GM12892 (cell line): ENCODE results near the gene EXD1.
"Not testable (repeated sequence)": the region's sequence is repeated elsewhere in the genome, so short reads cannot be mapped to it uniquely, and the experiment has no call there.

Source experiments
- DNase-seq: peaks from one replicate; pipeline ENCODE4 v3.0.0; 2011; ENCODE audit not compliant: insufficient read length
- FAIRE-seq: peaks from 2 replicates; lab custom pipeline; 2011; peaks lifted over from hg19 to GRCh38; lab: Jason Lieb, UNC
- POLR2A ChIP-seq: IDR thresholded peaks from 2 replicates; pipeline ENCODE4 v1.6.1; 2011; ENCODE audit warnings: low read depth, low read length, control low read depth
- POLR2AphosphoS5 ChIP-seq: IDR thresholded peaks from 2 replicates; pipeline ENCODE4 v1.6.1; 2011; ENCODE audit warnings: low read depth, low read length, control low read depth
- TAF1 ChIP-seq: IDR thresholded peaks from 2 replicates; pipeline ENCODE4 v1.6.1; 2011; ENCODE audit warnings: low read depth, mild to moderate bottlenecking, control low read depth, low read length, borderline replicate concordance

EXD1 gene

DNA sequence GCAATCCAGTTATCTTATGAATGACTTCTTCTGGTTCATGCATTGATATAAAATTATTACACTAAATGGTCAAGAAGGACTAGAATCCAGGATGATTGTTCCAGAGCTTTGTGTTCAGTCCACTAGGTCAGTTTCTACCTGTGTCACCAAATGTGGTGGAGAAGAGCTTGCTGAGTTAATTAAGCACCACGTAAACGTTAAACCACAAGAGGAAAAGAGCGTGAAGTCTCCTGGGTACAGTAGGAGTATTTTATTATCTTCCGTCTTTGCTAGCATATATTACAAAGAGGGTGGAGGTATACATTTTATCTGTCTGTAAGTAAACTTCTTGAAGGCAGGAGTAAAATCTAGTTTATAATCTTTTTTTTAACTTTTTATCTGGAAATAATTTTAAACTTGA is 24.0 kb upstream of the EXD1 start:
- no peak for FAIRE-seq
- no peak for DNase-seq
- TF ChIP-seq TAF1 (no peak), POLR2A (no peak), POLR2AphosphoS5 (no peak)

DNA sequence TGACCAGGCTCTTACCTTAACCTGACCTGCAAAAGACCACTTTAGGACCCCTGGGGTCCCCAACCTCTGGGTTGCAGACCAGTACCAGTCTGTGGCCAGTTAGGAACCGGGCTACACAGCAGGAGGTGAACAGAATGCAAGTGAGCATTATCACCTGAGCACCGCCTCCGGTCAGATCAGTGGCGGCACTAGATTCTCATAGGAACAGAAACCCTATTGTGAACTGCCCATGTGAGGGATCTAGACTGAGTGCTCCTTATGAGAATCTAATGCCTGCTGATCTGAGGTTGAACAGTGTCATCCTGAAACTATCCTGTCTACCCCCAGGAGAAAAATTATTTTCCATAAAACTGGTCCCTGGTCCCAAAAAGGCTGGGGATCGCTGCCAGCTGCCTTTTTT is 20.9 kb upstream of the EXD1 start:
- FAIRE-seq (no peak), DNase-seq (no peak)
- TF ChIP-seq POLR2AphosphoS5 (no peak), TAF1 (no peak), POLR2A (no peak)

DNA sequence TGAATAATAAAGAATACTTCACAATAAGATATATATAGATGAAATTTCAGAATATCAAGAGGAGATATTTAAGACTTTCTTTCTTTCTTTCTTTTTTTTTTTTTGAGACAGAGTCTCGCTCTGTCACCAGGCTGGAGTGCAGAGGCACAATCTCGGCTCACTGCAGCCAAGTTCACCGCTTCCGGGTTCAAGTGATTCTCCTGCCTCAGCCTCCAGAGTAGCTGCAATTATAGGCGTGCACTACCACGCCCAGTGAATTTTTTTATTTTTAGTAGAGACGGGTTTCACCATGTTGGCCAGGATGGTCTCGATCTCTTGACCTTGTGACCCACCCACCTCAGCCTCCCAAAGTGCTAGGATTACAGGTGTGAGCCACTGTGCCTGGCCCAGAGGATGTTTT is 20.2 kb upstream of the EXD1 start:
- not testable (repeated sequence) for DNase-seq, FAIRE-seq

DNA sequence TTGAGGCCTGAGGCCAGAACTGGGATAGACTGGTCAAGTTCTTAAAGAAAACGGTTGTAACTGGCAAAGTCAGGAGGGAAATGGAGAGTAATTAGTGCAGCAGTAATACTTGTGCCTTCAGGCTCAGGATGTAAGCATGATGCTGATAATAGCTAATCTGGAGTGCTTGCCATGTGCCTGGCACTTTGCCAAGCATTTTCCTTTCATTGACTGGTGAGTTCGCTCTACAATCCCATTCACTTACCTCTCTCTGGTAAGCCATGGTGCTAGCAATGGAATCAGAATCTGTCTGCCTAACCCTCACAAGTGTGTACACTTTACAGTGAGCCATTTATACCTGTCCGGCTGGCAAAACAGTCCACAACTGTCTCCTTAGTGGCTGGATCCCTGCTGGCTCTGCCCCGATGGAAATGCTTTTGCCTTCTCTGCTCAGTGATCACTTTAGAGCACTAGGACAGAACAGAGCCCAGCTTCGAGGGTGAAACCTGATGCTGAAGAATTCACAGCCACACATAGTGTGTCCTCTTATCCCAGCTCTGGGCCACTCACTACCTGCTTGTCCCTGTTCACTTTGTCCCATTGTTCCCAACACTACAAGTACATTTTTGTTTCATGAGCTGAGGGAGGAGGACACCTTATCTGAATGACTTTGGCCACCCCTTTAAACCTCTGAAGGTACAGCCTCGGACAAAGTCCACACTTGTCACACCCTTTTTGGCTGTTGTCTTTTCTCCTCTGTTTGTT is 10.8 kb upstream of the EXD1 start:
- no peak for DNase-seq
- TF ChIP-seq POLR2AphosphoS5 (no peak), TAF1 (no peak), POLR2A (no peak)
- FAIRE-seq = no peak

DNA sequence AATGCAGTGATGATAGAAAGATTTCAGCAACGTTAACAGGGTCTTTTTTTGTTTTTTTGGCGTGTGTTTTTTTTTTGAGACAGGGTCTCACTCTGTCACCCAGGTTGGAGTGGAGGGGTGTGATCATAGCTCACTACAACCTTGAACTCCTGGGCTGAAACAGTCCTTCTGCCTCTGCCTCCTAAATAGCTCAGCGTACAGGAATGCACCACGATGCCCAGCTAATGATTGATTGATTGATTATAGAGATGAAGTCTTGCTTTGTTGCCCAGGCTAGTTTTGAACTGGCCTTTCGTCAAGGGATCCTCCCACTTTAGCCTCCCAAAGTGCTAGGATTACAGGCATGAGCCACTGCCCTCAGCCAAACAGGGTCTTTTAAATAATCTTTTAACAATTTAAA is 7.5 kb upstream of the EXD1 start:
- DNase-seq (no peak), FAIRE-seq (no peak)
- TF ChIP-seq POLR2A = no peak
- TF ChIP-seq POLR2AphosphoS5 = no peak
- no peak for TF ChIP-seq TAF1

DNA sequence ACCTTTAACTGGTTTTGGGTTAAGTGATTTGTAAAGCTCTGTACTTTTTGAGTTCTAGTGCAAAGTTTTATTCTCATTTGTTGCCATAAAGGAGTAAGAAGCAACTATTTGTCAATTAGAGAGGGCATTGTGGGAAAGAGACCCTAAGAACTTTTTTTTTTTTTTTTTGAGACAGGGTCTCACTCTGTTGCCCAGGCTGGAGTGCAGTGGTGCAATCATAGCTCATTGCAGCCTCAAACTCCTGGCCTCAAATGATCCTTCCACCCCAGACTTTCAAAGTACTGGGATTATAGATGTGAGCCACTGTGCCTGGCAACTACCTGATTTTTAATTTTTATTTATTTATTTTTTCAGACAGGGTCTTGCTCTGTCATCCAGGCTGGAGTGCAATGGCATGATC is 5.4 kb upstream of the EXD1 start:
- DNase-seq = no peak
- FAIRE-seq = no peak
- no peak for TF ChIP-seq POLR2AphosphoS5
- TF ChIP-seq POLR2A = no peak
- no peak for TF ChIP-seq TAF1

DNA sequence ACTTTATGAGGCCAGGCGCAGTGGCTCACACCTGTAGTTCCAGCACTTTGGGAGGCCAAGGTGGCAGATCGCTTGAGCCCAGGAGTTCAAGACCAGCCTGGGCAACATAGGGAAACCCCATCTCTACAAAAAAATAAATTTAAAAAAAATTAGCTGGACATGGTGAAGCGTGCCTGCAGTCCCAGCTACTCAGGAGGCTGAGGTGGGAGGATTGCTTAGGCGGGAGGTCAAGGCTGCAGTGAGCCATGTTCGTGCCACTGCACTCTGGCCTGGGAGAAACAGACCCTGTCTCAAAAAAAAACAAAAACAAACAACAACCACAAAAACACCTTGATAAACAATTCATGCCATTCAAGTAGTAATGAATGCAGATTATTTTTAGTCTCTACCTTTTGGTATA is 4.7 kb upstream of the EXD1 start:
- FAIRE-seq, DNase-seq: not testable (repeated sequence)

DNA sequence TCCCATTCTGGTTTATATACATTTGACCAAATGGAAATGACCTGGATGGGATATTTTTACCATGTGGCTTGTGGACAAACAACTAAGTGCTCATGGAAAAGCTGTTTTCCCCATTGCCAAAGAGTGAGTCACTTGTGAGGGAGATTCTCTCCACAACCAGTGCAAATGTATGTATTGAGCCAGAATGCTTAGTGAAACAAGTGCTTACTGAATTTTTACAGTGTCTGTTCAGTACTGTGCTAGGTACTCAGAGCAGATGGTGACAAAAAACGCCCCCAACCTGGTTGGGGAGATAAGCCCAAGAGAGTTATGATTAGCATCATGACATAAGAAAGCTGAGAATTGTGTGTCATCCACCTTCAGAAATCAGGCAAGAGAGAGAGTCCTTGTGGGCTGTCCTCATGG is 2.8 kb upstream of the EXD1 start:
- TF ChIP-seq TAF1 (no peak), POLR2AphosphoS5 (no peak), POLR2A (no peak)
- FAIRE-seq = no peak
- DNase-seq = no peak

DNA sequence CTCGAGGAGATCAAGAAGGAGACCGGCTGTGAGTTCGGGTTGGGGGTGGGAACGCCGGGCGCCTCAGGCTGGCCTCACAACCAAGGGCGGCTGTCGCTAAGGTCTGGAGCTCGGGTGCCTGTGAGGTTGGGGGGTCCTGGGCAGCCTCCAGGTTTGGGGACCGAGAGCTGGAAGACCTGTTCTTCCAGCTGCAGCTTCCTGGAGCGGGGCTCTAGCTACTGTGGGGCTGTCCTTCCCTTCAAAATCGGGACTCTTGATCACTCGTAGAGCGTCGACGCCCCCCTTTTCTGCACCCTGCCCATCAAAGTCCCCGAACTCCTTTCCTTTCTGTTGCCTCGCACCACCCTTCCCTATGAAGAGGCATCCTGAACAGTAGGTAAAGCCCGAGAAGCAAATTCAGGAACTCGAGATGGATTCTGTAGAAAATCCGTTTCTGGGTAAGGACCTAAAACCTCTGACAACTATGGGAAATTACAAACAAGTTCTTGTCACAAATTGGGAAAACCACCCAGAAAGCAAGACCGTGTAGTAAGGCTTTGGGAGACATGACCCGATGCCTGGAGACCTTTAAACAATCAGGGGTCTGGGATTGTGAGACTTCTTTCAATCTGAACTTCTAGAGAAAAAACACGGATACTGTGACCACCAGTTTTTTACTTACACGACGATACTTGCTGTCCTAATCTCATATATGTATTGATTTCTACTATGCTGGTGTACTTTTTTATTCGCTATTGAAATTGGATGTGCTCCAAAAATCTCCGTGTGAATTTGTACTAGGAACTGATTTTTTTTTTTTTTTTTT is 1.1 kb upstream of the EXD1 start:
- DNase-seq = no peak
- TF ChIP-seq TAF1 = no peak
- no peak for TF ChIP-seq POLR2AphosphoS5
- TF ChIP-seq POLR2A = no peak
- no peak for FAIRE-seq

DNA sequence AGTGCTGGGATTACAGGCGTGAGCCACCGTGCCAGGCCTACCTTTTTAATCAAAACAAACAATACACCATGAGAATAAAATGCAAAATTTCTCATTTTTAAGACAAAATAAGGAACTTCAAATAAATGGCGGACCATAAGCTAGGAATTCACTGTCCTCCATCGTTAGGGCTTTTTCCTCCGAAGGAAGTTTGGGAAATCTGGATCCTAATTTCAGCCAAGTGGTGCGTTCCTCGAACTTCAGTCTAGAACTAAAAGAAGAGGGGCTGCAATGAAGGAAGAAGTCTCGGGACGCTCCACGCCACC is 260 bp downstream of the EXD1 start:
- no peak for TF ChIP-seq POLR2AphosphoS5
- no peak for TF ChIP-seq POLR2A
- TF ChIP-seq TAF1 = no peak
- DNase-seq = no peak
- FAIRE-seq = peak; percentile 30

DNA sequence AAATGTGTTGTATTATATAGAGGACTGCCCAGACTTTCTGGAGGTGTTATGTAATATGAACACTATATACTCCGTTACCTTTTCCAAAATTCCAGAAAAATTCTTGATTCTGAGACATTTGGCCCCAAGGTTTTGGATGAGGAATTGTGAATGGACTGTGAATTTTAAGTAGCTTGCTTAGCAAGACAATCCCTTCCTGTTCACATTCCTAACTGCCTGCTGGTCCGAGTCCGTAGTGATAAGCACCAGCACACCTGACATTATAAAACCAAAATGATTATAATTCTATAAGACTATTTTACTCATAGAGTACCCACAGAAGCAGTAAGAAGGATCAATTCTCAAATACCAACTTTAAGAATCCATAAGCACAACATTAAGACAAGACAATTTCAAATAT is 11.2 kb downstream of the EXD1 start:
- no peak for FAIRE-seq
- TF ChIP-seq POLR2A = no peak
- no peak for TF ChIP-seq POLR2AphosphoS5
- no peak for TF ChIP-seq TAF1
- no peak for DNase-seq

DNA sequence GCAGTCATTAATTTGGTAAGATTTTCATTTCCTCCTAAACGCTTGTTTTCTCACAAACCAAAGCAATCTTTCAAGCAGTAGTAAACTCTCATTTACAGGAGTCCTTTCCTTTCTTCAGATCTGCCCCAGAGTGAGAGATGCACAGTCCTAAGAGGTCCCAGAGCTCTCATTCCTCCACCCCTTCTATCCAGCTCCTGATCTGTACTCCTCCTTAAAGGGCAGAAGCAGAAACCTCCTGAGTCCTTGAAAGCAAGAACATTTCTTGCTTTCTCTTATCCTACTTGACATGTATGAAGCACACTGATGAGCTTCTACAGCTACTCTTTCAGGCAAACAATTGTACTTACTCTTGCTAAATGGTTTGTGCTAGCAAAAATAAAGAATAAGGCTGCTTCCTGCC is 11.7 kb downstream of the EXD1 start:
- no peak for TF ChIP-seq TAF1
- TF ChIP-seq POLR2A = no peak
- no peak for TF ChIP-seq POLR2AphosphoS5
- FAIRE-seq = no peak
- no peak for DNase-seq
